Measurements from ENCODE around the gene GALNT17. TPM values are rescaled to one million over a fixed set of nuclear protein-coding genes. Genes with fewer than 3 reads are reported as not detected.
"Not testable (repeated sequence)": the region's sequence is repeated elsewhere in the genome, so short reads cannot be mapped to it uniquely, and the experiment has no call there.

The GALNT17 gene
- total and polyA plus RNA-seq, 5 donors, result 0.71 to 9.0 (median 5.2) TPM

DNA sequence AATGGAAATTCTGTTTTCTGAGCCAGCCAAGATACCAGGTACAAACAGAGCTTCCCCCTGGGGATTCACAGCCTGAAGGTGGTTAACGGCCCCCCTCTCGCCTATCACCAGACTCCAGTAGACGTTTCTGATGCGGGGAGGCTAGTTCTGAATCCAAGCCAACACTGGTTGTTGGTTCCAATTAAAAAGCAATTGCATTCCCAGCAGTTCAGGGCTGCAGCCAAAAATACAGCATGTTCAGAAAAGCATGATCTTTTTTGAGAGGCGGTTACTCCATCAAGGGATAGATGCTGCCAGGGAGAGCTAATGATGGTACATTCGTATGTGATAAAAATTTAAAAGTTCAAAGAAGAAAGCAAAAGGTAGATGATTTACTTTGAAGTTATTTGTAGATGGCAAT lies 481.0 kb downstream of the GALNT17 start:
- Histone ChIP-seq H3K9me3 (ENCODE audit: control insufficient read depth, low read length) (no peaks in the 10 kb centered on the region), H3K4me1 (ENCODE audit: control insufficient read depth, insufficient read depth, low read length) (no peaks in the 10 kb centered on the region), H3K27ac (ENCODE audit: low read length) (no peak overlapping the region), H3K4me3 (ENCODE audit: low read length) (no peak overlapping the region), H3K27me3 (ENCODE audit: control insufficient read depth, insufficient read depth) (no peaks in the 10 kb centered on the region)
- ATAC-seq (no peak), DNase-seq (no peak)
- 21% methylated on average over 6 of the region's 6 CpGs for WGBS
- intact Hi-C loops (cut with DNase I), result no loop called here

GRCh38 chr7:71613313-71613712 lies 481.4 kb downstream of the GALNT17 start:
- no peak overlapping the region for H3K27ac ChIP-seq (ENCODE audit: low read length)
- DNase-seq (no peak), ATAC-seq (peak in 1 of 2 donors; percentile 33)
- H3K4me3 ChIP-seq (ENCODE audit: low read length), result no peak overlapping the region
- WGBS, result 19% methylated on average over 3 of the region's 3 CpGs
- no peaks in the 10 kb centered on the region for H3K9me3 ChIP-seq (ENCODE audit: control insufficient read depth, low read length)
- intact Hi-C loops (cut with DNase I), result no loop called here
- no peaks in the 10 kb centered on the region for H3K4me1 ChIP-seq (ENCODE audit: control insufficient read depth, insufficient read depth, low read length)
- H3K27me3 ChIP-seq (ENCODE audit: control insufficient read depth, insufficient read depth), result no peaks in the 10 kb centered on the region

DNA sequence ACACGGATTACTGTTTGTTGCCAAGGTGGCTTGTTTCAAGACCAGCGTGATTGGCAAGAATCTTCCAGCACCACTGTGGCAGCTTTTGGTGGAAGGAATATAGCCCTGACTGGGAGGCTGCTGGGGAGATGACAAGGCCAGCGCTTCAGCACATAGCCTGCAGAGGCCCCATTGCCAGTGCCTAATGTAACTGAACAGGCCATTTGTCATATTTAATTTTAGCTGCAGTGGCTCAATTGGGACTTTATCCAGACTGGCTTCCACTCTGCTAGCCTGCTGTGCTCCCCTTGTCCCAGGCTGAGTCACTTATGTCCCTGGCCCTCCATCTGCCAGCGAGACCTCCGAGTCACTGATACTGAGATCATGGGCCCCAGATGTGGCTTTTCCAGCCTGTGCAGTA lies 483.1 kb downstream of the GALNT17 start:
- no peaks in the 10 kb centered on the region for H3K27me3 ChIP-seq (ENCODE audit: control insufficient read depth, insufficient read depth)
- no peak overlapping the region for H3K4me3 ChIP-seq (ENCODE audit: low read length)
- DNase-seq, result no peak
- H3K9me3 ChIP-seq (ENCODE audit: control insufficient read depth, low read length), result no peaks in the 10 kb centered on the region
- H3K4me1 ChIP-seq (ENCODE audit: control insufficient read depth, insufficient read depth, low read length), result no peaks in the 10 kb centered on the region
- H3K27ac ChIP-seq (ENCODE audit: low read length), result peak overlapping the region; percentile 94
- ATAC-seq, result peak; percentile 69 to 80
- 60% methylated on average over 5 of the region's 5 CpGs for WGBS
- intact Hi-C loops (cut with DNase I), result no loop called here

DNA sequence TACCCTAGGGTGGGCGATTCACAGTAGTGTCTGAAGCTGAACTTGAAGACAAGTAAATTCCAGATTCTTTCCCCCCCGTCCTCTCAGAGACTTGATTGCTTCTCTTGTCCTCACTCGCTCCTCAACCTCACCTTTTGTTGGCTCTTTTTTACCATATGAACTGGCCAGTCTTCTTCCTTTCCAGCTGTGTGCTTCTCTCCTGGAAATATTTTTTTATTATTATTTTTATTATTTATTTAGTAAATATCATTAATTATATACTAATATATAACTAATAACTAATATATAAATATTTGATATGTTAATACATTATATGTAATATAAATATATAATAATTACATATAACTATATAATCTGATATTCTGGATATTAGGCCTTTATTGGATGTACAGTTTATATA lies 484.3 kb downstream of the GALNT17 start:
- ATAC-seq (no peak), DNase-seq (no peak)
- no peaks in the 10 kb centered on the region for H3K27me3 ChIP-seq (ENCODE audit: control insufficient read depth, insufficient read depth)
- no peaks in the 10 kb centered on the region for H3K9me3 ChIP-seq (ENCODE audit: control insufficient read depth, low read length)
- 92% methylated on average over 3 of the region's 3 CpGs for WGBS
- H3K4me1 ChIP-seq (ENCODE audit: control insufficient read depth, insufficient read depth, low read length), result no peaks in the 10 kb centered on the region
- H3K4me3 ChIP-seq (ENCODE audit: low read length), result no peak overlapping the region
- H3K27ac ChIP-seq (ENCODE audit: low read length), result no peak overlapping the region
- intact Hi-C loops (cut with DNase I), result no loop called here

DNA sequence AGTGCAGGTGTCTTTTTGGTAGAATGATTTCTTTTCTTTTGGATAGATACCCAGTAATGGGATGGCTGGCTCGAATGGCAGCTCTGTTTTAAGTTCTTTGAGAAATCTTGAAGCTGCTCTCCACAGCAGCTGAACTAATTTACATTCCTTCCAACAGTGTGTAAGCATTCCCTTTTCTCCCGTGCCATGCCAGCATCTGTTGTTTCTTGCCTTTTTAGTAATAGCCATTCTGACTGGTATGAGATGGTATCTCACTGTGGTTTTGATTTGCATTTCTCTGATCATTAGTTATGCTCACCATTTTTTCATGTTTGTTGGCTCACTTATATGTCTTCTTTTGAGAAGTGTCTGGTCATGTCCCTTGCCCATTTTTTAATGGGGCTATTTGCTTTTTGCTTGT lies 486.3 kb downstream of the GALNT17 start:
- intact Hi-C loops (cut with DNase I), result no loop called here
- DNase-seq (no peak), ATAC-seq (no peak)
- no peaks in the 10 kb centered on the region for H3K27me3 ChIP-seq (ENCODE audit: control insufficient read depth, insufficient read depth)
- H3K27ac ChIP-seq (ENCODE audit: low read length), result no peak overlapping the region
- H3K9me3 ChIP-seq (ENCODE audit: control insufficient read depth, low read length), result no peaks in the 10 kb centered on the region
- H3K4me3 ChIP-seq (ENCODE audit: low read length), result no peak overlapping the region
- WGBS, result 71% methylated on average over 2 of the region's 2 CpGs
- H3K4me1 ChIP-seq (ENCODE audit: control insufficient read depth, insufficient read depth, low read length), result no peaks in the 10 kb centered on the region

DNA sequence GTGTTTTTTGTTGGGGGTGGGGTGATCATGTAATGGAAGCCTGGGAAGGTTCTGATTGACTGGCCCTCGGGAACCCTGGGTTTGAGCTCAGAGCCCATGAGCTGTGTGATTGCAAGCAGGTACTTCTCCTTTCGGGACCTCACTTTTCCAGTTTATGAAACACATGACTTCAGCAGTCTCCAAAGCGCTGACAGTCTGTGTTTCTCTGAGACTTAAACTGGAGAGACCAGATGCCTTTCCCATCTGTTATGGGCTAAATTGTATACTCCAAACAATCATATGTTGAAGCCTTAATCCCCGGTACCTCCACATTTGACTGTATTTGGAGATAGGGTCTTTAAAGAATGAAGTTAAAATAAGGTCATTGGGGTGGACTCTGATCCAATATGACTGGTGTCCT lies 493.6 kb downstream of the GALNT17 start:
- H3K27me3 ChIP-seq (ENCODE audit: control insufficient read depth, insufficient read depth), result no peaks in the 10 kb centered on the region
- no peaks in the 10 kb centered on the region for H3K9me3 ChIP-seq (ENCODE audit: control insufficient read depth, low read length)
- H3K4me1 ChIP-seq (ENCODE audit: control insufficient read depth, insufficient read depth, low read length), result no peaks in the 10 kb centered on the region
- WGBS, result 87% methylated on average over 4 of the region's 4 CpGs
- no peak overlapping the region for H3K27ac ChIP-seq (ENCODE audit: low read length)
- intact Hi-C loops (cut with DNase I), result no loop called here
- no peak overlapping the region for H3K4me3 ChIP-seq (ENCODE audit: low read length)
- ATAC-seq (no peak), DNase-seq (no peak)

DNA sequence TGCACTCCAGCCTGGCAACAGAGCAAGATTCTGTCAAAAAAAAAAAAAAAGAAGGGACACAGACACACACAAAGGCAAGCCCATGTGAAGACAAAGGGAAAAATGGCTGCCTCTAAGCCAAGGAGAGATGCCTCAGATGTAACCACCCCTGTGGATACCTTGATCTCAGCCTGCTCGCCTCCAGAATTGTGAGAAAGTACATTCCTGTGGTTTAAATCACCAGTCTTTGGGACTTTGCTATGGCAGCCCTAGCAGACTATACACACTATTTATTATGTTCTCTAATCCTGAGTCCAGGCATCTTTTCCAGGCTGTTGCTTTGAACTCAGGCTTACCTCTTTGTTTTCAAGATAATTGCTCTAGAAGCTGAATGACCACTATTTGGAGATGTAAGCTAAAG lies 494.3 kb downstream of the GALNT17 start:
- WGBS, result 88% methylated on average over 1 of the region's 1 CpG
- H3K27ac ChIP-seq (ENCODE audit: low read length), result no peak overlapping the region
- no peak overlapping the region for H3K4me3 ChIP-seq (ENCODE audit: low read length)
- DNase-seq (no peak), ATAC-seq (no peak)
- no peaks in the 10 kb centered on the region for H3K27me3 ChIP-seq (ENCODE audit: control insufficient read depth, insufficient read depth)
- H3K4me1 ChIP-seq (ENCODE audit: control insufficient read depth, insufficient read depth, low read length), result no peaks in the 10 kb centered on the region
- intact Hi-C loops (cut with DNase I), result no loop called here
- no peaks in the 10 kb centered on the region for H3K9me3 ChIP-seq (ENCODE audit: control insufficient read depth, low read length)

DNA sequence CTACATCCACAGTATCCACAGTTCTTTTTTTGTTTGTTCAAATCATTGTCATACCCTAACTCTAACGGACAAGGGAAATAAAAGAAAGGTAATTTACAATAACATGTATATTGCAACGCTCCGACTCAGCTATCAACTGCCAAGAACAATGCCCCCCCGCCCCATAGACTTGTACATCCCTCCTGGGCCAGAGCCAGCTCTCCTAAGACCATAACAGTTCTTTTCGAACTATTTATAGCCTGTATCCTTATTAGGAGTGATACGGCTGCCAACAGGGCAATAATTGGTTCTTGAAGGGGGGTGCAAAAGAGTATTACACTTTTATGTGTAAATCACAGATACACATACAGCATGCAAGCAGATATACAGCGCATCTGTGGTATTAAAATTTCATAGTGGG lies 495.7 kb downstream of the GALNT17 start:
- H3K4me3 ChIP-seq (ENCODE audit: low read length), result no peak overlapping the region
- no peaks in the 10 kb centered on the region for H3K4me1 ChIP-seq (ENCODE audit: control insufficient read depth, insufficient read depth, low read length)
- H3K9me3 ChIP-seq (ENCODE audit: control insufficient read depth, low read length), result no peaks in the 10 kb centered on the region
- no peaks in the 10 kb centered on the region for H3K27me3 ChIP-seq (ENCODE audit: control insufficient read depth, insufficient read depth)
- DNase-seq (no peak), ATAC-seq (no peak)
- H3K27ac ChIP-seq (ENCODE audit: low read length), result no peak overlapping the region
- WGBS, result 59% methylated on average over 7 of the region's 7 CpGs
- intact Hi-C loops (cut with DNase I), result no loop called here

- H3K4me3 ChIP-seq (ENCODE audit: low read length), result no peak overlapping the region
- no peaks in the 10 kb centered on the region for H3K9me3 ChIP-seq (ENCODE audit: control insufficient read depth, low read length)
- H3K27ac ChIP-seq (ENCODE audit: low read length), result peak overlapping the region; percentile 65
- ATAC-seq (no peak), DNase-seq (no peak)
- no peaks in the 10 kb centered on the region for H3K27me3 ChIP-seq (ENCODE audit: control insufficient read depth, insufficient read depth)
- WGBS, result 83% methylated on average over 4 of the region's 4 CpGs
- intact Hi-C loops (cut with DNase I), result no loop called here
- no peaks in the 10 kb centered on the region for H3K4me1 ChIP-seq (ENCODE audit: control insufficient read depth, insufficient read depth, low read length)
These were observed 498.6 kb downstream of the GALNT17 start for GRCh38 chr7:71630516-71630915.

- DNase-seq (no peak), ATAC-seq (peak in 1 of 2 donors; percentile 61)
- Histone ChIP-seq H3K27me3 (ENCODE audit: control insufficient read depth, insufficient read depth) (no peaks in the 10 kb centered on the region), H3K4me3 (ENCODE audit: low read length) (no peak overlapping the region), H3K9me3 (ENCODE audit: control insufficient read depth, low read length) (no peaks in the 10 kb centered on the region), H3K27ac (ENCODE audit: low read length) (no peak overlapping the region), H3K4me1 (ENCODE audit: control insufficient read depth, insufficient read depth, low read length) (no peaks in the 10 kb centered on the region)
- 17% methylated on average over 6 of the region's 6 CpGs for WGBS
- intact Hi-C loops (cut with DNase I), result no loop called here
These were observed 501.6 kb downstream of the GALNT17 start for GRCh38 chr7:71633551-71634008.

DNA sequence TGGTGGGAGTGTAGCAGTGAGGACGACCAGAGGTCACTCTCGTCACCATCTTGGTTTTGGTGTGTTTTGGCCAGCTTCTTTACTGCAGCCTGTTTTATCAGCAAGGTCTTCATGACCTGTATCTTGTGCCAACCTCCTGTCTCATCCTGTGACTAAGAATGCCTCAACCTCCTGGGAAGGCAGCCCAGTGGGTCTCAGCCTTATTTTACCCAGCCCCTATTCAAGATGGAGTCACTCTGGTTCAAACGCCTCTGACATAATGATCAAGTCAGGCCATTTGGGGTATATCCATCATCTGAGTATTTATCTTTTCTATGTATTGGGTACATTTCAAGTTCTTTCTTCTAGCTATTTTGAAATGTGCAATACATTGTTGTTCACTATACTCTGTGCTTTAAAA lies 503.9 kb downstream of the GALNT17 start:
- H3K27ac ChIP-seq (ENCODE audit: low read length); intact Hi-C loops (cut with DNase I); DNase-seq; H3K4me1 ChIP-seq (ENCODE audit: control insufficient read depth, insufficient read depth, low read length); H3K27me3 ChIP-seq (ENCODE audit: control insufficient read depth, insufficient read depth); H3K4me3 ChIP-seq (ENCODE audit: low read length); H3K9me3 ChIP-seq (ENCODE audit: control insufficient read depth, low read length); ATAC-seq: not testable (repeated sequence)
- WGBS, result 75% methylated on average over 3 of the region's 3 CpGs

- Histone ChIP-seq H3K4me1 (ENCODE audit: control insufficient read depth, insufficient read depth, low read length) (no peaks in the 10 kb centered on the region), H3K4me3 (ENCODE audit: low read length) (no peak overlapping the region), H3K27me3 (ENCODE audit: control insufficient read depth, insufficient read depth) (no peaks in the 10 kb centered on the region), H3K9me3 (ENCODE audit: control insufficient read depth, low read length) (no peaks in the 10 kb centered on the region), H3K27ac (ENCODE audit: low read length) (no peak overlapping the region)
- intact Hi-C loops (cut with DNase I), result no loop called here
- ATAC-seq (no peak), DNase-seq (no peak)
- whole genome bisulfite sequencing, result 45% methylated on average over 4 of the region's 4 CpGs
These were observed 504.4 kb downstream of the GALNT17 start for GRCh38 chr7:71636329-71636728.
